ENCODE data around the gene GRIPAP1.

GRIPAP1 gene, protein sequence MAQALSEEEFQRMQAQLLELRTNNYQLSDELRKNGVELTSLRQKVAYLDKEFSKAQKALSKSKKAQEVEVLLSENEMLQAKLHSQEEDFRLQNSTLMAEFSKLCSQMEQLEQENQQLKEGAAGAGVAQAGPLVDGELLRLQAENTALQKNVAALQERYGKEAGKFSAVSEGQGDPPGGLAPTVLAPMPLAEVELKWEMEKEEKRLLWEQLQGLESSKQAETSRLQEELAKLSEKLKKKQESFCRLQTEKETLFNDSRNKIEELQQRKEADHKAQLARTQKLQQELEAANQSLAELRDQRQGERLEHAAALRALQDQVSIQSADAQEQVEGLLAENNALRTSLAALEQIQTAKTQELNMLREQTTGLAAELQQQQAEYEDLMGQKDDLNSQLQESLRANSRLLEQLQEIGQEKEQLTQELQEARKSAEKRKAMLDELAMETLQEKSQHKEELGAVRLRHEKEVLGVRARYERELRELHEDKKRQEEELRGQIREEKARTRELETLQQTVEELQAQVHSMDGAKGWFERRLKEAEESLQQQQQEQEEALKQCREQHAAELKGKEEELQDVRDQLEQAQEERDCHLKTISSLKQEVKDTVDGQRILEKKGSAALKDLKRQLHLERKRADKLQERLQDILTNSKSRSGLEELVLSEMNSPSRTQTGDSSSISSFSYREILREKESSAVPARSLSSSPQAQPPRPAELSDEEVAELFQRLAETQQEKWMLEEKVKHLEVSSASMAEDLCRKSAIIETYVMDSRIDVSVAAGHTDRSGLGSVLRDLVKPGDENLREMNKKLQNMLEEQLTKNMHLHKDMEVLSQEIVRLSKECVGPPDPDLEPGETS
- long read RNA-seq, transcript GRIPAP1-201 (26 exons, 3,031 nt), result major isoform, 25 of 60 reads
- long read RNA-seq, partial matches to known transcripts, result 13 of 60 reads
- long read RNA-seq, other reads (novel, unspliced or antisense), result 22 of 60 reads

DNA sequence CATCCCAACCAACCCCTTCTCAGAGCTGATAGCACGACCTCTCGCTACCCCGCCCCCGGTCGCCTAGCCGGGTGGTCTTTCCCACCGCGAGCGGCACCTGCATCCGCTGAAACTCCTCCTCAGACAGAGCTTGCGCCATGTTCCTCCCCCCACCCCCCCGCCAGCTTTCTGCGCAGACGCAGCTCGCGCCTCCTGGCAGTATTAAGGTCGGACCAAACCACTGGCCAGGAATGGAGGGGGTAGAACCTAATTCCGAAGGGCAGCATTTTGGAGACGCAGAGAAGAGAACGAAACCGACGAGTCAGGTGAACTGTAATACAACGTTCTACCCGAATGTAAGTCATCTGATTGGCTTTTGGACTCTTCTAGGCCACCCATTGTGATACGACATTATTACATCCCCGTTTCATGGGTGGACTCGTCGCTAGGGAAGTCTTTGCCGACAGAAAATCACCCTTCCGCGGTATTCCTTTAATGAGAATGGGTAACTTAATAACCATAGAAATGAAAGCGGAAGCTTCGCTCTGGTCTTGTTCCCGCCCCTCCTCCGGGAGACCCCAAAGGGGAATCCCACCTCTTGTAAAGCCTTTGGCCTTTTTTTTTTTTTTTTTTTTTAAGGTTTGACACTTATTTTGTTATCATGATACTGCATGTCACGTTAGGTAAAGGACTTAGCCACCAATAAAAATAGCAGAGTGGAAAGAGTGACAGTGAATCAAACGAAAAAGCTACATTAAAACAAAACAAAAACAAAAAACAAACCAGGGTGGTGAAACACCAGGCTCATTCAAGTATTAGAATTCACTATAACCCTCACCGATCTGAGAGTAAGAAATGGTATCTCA is at the start of gene GRIPAP1:
Gene GRIPAP1, minus strand, starts transcription at position 174 of the 845 bp plus-strand sequence. Its CDS starts 35 bp downstream, at position 139.
- H3K4me3 ChIP-seq (replicated peaks; ENCODE audit: insufficient read depth, low read length), result peak within 1 kb of the TSS; percentile 69
- TF ChIP-seq SPI1 (IDR thresholded peaks at IDR 0.05; ENCODE audit: borderline replicate concordance, low read depth), result no peak
- TF ChIP-seq, protein P1, sequence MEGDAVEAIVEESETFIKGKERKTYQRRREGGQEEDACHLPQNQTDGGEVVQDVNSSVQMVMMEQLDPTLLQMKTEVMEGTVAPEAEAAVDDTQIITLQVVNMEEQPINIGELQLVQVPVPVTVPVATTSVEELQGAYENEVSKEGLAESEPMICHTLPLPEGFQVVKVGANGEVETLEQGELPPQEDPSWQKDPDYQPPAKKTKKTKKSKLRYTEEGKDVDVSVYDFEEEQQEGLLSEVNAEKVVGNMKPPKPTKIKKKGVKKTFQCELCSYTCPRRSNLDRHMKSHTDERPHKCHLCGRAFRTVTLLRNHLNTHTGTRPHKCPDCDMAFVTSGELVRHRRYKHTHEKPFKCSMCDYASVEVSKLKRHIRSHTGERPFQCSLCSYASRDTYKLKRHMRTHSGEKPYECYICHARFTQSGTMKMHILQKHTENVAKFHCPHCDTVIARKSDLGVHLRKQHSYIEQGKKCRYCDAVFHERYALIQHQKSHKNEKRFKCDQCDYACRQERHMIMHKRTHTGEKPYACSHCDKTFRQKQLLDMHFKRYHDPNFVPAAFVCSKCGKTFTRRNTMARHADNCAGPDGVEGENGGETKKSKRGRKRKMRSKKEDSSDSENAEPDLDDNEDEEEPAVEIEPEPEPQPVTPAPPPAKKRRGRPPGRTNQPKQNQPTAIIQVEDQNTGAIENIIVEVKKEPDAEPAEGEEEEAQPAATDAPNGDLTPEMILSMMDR (IDR thresholded peaks at IDR 0.05; ENCODE audit: insufficient read depth, low read length), result no peak
- TF ChIP-seq, protein P2, sequence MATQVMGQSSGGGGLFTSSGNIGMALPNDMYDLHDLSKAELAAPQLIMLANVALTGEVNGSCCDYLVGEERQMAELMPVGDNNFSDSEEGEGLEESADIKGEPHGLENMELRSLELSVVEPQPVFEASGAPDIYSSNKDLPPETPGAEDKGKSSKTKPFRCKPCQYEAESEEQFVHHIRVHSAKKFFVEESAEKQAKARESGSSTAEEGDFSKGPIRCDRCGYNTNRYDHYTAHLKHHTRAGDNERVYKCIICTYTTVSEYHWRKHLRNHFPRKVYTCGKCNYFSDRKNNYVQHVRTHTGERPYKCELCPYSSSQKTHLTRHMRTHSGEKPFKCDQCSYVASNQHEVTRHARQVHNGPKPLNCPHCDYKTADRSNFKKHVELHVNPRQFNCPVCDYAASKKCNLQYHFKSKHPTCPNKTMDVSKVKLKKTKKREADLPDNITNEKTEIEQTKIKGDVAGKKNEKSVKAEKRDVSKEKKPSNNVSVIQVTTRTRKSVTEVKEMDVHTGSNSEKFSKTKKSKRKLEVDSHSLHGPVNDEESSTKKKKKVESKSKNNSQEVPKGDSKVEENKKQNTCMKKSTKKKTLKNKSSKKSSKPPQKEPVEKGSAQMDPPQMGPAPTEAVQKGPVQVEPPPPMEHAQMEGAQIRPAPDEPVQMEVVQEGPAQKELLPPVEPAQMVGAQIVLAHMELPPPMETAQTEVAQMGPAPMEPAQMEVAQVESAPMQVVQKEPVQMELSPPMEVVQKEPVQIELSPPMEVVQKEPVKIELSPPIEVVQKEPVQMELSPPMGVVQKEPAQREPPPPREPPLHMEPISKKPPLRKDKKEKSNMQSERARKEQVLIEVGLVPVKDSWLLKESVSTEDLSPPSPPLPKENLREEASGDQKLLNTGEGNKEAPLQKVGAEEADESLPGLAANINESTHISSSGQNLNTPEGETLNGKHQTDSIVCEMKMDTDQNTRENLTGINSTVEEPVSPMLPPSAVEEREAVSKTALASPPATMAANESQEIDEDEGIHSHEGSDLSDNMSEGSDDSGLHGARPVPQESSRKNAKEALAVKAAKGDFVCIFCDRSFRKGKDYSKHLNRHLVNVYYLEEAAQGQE (IDR thresholded peaks at IDR 0.05; ENCODE audit: insufficient replicate concordance, low read depth), result peak; percentile 69
- TF ChIP-seq POLR2AphosphoS5 (IDR thresholded peaks at IDR 0.05; ENCODE audit: low read depth), result peak; percentile 74
- TF ChIP-seq GABPA (IDR thresholded peaks at IDR 0.05; ENCODE audit: low read depth), result no peak
- H3K27me3 ChIP-seq (ENCODE audit: insufficient read depth, poor library complexity, severe bottlenecking), result no peaks in the 10 kb centered on the region
- H3K27ac ChIP-seq (replicated peaks), result peak within 1 kb of the TSS; percentile 98
- peak; percentile 66 to 78 for DNase-seq (ENCODE audit: low read depth in 1 of 2, low spot score in 1 of 2)

DNA sequence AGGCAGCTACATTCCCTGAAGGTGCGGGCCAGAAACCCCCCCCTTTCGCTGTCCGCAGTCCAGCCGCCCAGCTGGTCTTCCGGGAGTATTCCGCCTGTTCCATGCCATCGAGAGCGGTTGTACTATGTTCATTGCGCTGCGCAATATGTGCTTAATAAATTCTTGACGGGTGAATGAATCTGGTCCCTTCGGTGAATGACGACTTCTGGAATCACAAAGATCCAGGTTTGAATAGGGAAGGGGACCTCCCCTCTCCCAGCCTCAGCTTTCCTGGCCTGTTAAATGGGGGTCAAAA is 41.9 kb upstream of the GRIPAP1 start:
- Histone ChIP-seq H3K27ac (replicated peaks) (peak overlapping the region; percentile 46), H3K4me3 (replicated peaks; ENCODE audit: insufficient read depth, low read length) (peak overlapping the region; percentile 27), H3K27me3 (ENCODE audit: insufficient read depth, poor library complexity, severe bottlenecking) (no peaks in the 10 kb centered on the region)
- DNase-seq (ENCODE audit: low read depth in 1 of 2, low spot score in 1 of 2), result no peak
- TF ChIP-seq SPI1 (IDR thresholded peaks at IDR 0.05; ENCODE audit: borderline replicate concordance, low read depth) (no peak), POLR2AphosphoS5 (IDR thresholded peaks at IDR 0.05; ENCODE audit: low read depth) (no peak), GABPA (IDR thresholded peaks at IDR 0.05; ENCODE audit: low read depth) (no peak)
- TF ChIP-seq, protein P1 (IDR thresholded peaks at IDR 0.05; ENCODE audit: insufficient read depth, low read length), result no peak
- TF ChIP-seq, protein P2 (IDR thresholded peaks at IDR 0.05; ENCODE audit: insufficient replicate concordance, low read depth), result no peak

DNA sequence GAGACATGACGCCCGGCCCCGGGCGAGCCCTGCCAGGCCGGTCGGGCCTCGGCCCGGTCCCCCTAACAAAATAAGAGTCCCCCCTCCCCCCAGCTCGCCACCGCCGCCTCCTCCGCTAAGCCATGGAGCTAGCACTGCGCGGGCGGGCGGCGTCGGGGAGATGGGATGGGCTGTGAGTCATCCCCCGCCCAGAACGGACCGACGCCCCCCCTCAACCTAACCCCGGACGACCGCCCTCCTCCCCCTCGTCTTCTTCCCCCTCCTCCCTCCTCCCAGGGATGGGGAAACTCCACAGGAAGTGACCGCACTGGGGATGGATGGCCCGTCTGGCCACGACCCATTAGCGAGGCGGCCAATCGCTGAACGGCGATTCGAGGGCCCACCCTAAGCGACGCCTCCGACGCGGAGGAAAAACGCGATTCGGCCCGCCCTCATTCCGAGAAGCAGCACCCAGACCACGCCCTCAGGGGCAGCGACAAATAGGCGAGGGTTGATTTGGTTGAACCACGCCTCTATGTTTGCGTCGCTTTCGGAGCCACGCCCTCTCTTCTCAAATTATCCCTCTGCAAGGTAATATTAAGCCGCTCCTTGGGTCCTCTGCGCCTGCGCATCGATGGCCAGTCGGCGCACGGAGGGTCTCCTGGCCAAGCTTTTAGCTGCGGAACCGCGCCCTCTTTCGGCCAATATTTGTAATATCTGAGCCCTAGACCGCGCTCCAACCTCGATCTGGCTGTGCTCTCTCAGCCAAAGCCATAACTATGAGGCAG is 41.3 kb upstream of the GRIPAP1 start, which contains the start of gene TFE3:
Gene TFE3, minus strand, starts transcription at position 138 of the 767 bp plus-strand sequence. Its CDS starts 131 bp downstream, at position 7.
- Histone ChIP-seq H3K27me3 (ENCODE audit: insufficient read depth, poor library complexity, severe bottlenecking) (no peaks in the 10 kb centered on the region), H3K27ac (replicated peaks) (peak within 1 kb of the TSS; percentile 86), H3K4me3 (replicated peaks; ENCODE audit: insufficient read depth, low read length) (peak within 1 kb of the TSS; percentile 62)
- no peak for TF ChIP-seq SPI1 (IDR thresholded peaks at IDR 0.05; ENCODE audit: borderline replicate concordance, low read depth)
- TF ChIP-seq, protein P1 (IDR thresholded peaks at IDR 0.05; ENCODE audit: insufficient read depth, low read length), result peak; percentile 13
- TF ChIP-seq GABPA (IDR thresholded peaks at IDR 0.05; ENCODE audit: low read depth), result no peak
- TF ChIP-seq POLR2AphosphoS5 (IDR thresholded peaks at IDR 0.05; ENCODE audit: low read depth), result no peak
- peak; percentile 92 to 98 for DNase-seq (ENCODE audit: low read depth in 1 of 2, low spot score in 1 of 2)
